ENCODE data around the gene TBC1D9.

DNA sequence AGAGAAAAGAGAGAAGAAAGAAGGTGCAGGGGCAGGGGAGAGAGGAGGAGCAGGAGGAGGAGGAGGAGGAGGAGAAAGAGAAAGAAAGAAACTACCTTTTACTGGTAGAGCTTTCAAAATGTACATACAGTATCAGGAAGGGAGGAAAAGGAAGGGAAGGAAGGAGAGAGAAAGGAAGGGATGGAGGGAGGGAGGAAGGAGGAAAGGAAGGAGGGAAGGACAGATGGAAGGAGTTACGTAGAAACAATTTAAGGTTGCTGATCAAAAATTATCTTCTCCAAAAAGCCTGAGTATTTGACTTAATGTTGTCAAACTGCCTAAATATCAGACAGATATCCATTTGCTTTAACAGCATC, 13.4 kb downstream of the TBC1D9 start:
- TF ChIP-seq EZH2 (IDR thresholded peaks at IDR 0.05; ENCODE audit: borderline replicate concordance, low read length) (no peak), CTCF (conservative IDR thresholded peaks at IDR 0.05 in 1 of 2, IDR thresholded peaks at IDR 0.05 in 1 of 2; ENCODE audit: extremely low read depth in 1 of 2, insufficient read depth in 1 of 2, low read depth in 1 of 2, low read length in 2 of 2) (no peak)
